KG1 (cell line): Measurements from ENCODE around the gene ISY1.
A peak's percentile ranks its signal among the peaks of the same experiment; 100 is the strongest.
"Not testable (repeated sequence)": the region's sequence is repeated elsewhere in the genome, so short reads cannot be mapped to it uniquely, and the experiment has no call there.

Experiments
- DNase-seq: peaks from one replicate; lab custom pipeline; 2025; lab: John Stamatoyannopoulos, UW

Gene ISY1

GRCh38 chr3:129120254-129121004 is 40.4 kb downstream of the ISY1 start:
- peak; percentile 80 for DNase-seq

- DNase-seq = no peak
These were observed 41.3 kb downstream of the ISY1 start for GRCh38 chr3:129119365-129120100.

- no peak for DNase-seq
These were observed 42.1 kb downstream of the ISY1 start for GRCh38 chr3:129118745-129119144.

DNA sequence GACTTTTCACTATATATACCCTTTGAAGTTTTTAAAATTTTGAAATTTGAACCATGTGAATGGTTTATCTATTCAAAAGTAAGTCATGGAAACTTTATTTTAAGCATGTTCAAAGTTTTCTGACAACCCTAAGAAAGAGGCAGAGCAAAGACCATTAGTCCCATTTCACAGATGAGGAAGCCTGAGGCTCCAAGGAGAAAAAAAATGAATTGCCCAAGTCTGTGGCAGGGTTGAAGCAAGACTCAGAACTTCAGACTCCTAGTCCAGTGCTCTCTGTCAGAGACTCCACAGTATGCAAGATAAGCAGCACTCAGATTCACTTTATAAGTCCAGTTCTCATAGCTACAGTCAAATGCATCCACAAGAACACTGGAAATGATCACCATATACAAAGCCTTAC is 43.7 kb downstream of the ISY1 start:
- no peak for DNase-seq

- no peak for DNase-seq
These were observed 44.3 kb downstream of the ISY1 start for GRCh38 chr3:129116482-129116946.

DNA sequence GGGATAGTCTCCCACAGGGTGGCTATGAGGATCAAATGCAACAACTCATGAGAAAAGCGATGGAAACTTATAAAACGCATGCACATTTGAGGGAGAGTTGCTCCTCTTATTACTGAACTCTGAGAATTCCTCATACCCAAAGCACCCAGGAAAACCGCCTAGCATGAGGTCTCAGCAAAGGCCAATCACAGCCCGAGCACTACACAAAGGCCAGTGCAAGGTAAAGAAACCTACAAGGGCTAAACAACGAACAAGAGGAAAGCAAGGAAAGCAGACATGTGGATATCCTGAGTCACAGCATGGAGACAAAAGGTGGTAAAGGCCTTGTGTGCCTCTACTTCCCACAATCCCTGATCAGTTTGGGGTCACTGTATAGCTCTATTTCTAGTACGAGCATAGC is 46.4 kb downstream of the ISY1 start:
- DNase-seq = no peak

DNA sequence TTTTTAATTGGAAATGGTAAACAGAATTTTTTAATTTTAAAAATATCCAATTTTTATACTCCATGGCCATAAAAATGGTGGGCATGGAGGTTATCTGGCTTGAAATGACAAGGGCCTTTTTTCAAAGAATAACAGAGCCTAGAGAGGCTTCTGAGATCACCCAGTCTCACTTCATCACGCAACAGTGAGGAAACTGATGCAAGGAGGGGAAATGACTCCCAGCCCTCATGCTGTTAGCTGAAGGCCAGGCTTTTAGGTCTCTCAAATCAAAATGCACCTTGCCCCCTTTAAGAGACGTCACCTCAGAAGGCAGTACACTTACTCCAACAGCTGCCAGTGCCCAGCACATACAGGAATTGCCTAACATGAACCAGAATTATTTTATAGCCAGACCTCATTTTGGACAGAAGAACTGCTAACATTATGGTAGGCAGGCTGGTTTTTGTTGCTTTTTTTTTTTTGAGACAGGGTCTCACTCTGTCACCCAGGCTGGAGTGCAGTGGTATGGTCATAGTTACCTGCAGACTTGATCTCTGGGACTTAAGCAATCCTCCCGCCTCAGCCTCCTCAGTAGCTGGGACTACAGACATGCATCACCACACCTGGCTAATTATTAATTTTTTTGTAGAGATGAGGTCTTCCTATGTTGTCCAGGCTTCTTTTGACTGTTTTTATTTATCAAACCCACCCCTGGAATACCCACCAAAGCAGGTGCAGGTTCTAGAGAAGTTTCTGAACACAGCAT is 48.4 kb downstream of the ISY1 start:
- DNase-seq = no peak

- not testable (repeated sequence) for DNase-seq
These were observed 49.6 kb downstream of the ISY1 start for GRCh38 chr3:129111076-129111780.

- no peak for DNase-seq
These were observed 53.1 kb downstream of the ISY1 start for GRCh38 chr3:129107793-129108192.

DNA sequence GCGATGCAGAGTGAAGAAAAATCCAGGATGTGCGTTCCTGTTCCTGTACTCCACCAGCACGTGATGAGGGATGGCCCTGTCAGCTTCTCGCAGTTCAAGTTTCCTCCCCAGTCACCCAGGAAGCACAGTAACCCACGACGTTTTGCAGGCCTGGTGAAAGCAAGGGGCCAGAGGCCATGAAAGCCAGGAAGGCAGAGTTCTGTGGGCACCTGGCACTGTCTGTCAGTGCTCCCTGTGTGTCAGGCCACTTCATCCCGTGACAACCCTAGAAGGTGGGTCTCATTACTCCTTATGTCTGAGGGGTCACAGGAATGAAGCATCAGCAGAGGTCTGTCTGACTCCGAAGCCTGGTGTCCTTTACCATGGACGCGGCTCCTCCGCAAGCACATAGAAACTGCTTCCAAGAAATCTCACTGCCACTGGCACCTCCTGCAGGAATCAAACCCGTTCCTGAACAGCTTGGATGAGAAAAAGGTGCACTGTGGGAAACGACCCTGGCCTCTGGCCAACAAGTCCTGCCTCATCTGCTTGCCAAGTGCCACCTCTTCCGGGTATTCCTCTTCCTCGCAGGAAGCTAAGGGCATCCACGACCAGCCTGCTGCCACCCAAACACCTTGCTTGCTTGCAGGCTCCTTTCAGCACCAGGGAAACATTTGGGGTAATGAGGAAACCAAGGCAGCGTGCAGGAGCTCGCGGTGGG is 53.8 kb downstream of the ISY1 start:
- no peak for DNase-seq

DNA sequence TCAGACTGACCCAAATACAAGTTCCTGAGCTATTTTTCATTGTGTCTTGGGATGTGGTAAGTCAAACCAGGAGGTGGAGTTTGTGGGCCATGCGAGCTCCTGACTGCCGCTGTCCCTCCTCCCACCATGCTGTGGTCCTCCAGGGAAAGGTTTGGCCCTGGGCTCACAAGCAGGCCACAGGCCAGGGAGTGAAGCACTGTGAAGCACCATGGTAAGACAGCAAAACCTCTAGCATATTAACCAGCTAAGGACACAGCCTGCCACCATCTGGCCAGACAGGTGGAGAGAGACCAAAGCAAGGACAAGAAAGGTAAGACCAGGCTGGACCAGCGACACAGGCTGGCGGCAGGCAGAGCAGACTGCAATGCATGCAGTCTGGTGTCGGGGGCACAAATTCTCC is 54.5 kb downstream of the ISY1 start:
- DNase-seq = no peak

GRCh38 chr3:129105862-129106261 is 55.0 kb downstream of the ISY1 start:
- DNase-seq = no peak

- DNase-seq = no peak
These were observed 56.3 kb downstream of the ISY1 start for GRCh38 chr3:129104498-129105079.

DNA sequence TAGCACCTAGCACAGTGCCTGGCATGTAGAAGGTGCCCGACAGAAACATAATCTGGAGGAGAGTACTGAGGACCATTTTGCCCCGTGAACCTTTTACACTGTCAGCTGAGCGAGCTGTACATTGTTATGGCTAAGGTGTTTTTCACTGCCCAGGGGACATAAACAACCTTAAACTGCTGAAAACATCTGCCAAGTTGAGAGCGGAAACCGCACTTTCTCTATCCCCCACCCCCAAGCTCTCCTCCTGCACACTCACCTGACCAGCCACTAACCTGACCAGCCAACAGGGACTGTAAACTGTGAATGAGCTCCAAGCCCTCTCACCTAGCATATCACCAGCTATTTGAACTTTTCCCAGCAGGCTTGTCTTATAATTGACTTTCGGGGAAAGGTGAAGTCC is 56.8 kb downstream of the ISY1 start:
- DNase-seq = no peak

- DNase-seq = no peak
These were observed 57.6 kb downstream of the ISY1 start for GRCh38 chr3:129103296-129103695.

DNA sequence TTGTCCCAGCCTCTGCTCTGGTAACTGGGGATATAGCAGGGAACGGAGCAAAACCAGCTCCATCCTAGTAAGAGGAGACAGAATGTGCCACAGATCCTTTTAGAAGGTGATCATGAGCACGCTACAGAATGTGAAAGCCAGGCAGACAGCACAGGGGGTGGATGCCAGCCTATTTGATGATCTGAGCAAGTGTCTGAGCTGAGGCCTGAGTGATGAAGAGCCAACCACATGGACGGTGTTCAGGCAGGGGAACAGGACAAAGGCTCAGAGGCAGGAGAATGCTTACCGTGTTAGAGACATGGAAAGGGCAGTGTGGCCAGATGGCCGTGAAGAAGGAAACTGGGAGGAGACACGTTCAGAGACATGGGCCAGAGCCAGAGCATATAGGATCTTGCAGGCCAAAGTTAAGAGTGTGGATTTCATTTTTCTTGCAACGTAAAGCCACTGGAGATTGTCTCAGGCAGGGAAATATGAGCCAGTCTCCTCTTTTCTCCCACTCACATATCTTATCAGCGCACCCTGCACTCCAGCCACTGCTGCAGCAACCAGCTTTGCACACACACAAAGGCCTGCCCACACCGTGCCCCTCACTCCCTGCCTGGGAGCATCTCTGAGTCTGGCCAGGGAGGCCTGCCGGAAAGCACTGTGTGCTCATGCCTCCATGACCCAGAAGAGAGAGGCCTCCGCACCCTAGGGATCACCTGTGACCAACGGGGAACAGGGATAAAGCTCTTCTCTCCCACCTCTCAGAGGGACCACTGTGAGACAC is 59.3 kb downstream of the ISY1 start:
- DNase-seq = no peak

DNA sequence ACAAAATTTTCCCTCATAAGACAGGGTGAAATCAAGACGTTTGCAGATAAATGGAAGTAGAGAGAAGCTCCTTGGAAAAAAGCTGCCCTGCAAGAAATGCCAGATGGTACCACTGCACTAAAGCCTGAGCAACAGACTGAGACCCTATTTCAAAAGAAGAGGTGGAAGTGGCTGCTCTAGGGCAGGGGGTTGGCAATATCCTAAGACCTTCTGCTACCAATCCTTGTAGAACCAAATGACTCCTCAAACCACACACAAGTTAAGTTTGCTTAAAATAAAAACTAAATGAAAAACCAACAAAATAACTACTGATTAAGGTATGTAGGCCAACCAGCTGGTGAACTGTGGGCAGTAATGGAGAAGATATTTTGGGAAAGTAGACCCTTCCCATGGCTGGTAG is 60.6 kb downstream of the ISY1 start:
- DNase-seq = no peak

- DNase-seq = no peak
These were observed 65.6 kb downstream of the ISY1 start for GRCh38 chr3:129095285-129095684.

DNA sequence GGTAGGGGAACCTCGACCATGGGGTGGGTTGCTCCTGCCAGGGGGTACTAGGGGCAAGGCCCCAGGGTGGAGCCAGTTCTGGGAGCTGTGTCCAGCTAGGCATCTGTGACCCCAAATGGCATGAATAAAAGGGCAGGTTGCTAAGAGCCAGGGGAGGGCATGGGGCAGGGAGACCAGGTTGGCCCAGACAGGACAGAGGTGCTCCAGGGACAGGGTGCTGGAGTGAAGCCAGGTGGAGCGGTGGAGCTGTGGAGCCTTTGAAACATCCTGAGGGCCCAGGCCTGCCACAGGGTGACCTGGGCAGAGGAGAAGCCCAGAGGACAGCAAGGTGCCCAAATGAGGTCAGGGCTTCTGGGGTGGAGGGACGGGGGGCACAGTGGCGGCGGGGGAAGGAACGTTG is 72.6 kb downstream of the ISY1 start:
- not testable (repeated sequence) for DNase-seq

GRCh38 chr3:129087904-129088303 is 73.0 kb downstream of the ISY1 start:
- DNase-seq = not testable (repeated sequence)
